ENCODE results near the gene PRLH.

DNA sequence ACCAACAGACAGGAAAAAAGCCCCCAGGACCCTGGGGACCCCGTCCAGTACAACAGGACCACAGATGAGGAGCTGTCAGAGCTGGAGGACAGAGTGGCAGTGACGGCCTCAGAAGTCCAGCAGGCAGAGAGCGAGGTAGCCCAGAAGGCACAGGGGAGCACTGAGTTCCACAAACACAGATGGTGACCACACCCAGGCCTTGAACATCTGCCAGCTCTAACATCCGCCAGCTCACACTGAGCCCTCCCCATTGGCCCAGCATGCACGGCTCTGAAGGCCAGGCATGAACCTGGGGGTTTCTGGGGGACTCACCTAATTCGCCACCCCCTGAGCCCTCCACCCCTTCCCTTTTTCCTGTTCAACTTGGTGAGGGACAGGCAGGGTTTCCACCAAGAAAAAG, 25.6 kb upstream of the PRLH start:
- TF ChIP-seq, protein P1, sequence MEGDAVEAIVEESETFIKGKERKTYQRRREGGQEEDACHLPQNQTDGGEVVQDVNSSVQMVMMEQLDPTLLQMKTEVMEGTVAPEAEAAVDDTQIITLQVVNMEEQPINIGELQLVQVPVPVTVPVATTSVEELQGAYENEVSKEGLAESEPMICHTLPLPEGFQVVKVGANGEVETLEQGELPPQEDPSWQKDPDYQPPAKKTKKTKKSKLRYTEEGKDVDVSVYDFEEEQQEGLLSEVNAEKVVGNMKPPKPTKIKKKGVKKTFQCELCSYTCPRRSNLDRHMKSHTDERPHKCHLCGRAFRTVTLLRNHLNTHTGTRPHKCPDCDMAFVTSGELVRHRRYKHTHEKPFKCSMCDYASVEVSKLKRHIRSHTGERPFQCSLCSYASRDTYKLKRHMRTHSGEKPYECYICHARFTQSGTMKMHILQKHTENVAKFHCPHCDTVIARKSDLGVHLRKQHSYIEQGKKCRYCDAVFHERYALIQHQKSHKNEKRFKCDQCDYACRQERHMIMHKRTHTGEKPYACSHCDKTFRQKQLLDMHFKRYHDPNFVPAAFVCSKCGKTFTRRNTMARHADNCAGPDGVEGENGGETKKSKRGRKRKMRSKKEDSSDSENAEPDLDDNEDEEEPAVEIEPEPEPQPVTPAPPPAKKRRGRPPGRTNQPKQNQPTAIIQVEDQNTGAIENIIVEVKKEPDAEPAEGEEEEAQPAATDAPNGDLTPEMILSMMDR (IDR thresholded peaks at IDR 0.05; ENCODE audit: low read depth, low read length, missing input control): no peak
- no peak for TF ChIP-seq SP1 (IDR thresholded peaks at IDR 0.05)
- TF ChIP-seq YY1 (IDR thresholded peaks at IDR 0.05): no peak
- TF ChIP-seq HNF4G (IDR thresholded peaks at IDR 0.05): no peak
- TF ChIP-seq TAF1 (conservative IDR thresholded peaks at IDR 0.05): no peak
- TF ChIP-seq, protein P2, sequence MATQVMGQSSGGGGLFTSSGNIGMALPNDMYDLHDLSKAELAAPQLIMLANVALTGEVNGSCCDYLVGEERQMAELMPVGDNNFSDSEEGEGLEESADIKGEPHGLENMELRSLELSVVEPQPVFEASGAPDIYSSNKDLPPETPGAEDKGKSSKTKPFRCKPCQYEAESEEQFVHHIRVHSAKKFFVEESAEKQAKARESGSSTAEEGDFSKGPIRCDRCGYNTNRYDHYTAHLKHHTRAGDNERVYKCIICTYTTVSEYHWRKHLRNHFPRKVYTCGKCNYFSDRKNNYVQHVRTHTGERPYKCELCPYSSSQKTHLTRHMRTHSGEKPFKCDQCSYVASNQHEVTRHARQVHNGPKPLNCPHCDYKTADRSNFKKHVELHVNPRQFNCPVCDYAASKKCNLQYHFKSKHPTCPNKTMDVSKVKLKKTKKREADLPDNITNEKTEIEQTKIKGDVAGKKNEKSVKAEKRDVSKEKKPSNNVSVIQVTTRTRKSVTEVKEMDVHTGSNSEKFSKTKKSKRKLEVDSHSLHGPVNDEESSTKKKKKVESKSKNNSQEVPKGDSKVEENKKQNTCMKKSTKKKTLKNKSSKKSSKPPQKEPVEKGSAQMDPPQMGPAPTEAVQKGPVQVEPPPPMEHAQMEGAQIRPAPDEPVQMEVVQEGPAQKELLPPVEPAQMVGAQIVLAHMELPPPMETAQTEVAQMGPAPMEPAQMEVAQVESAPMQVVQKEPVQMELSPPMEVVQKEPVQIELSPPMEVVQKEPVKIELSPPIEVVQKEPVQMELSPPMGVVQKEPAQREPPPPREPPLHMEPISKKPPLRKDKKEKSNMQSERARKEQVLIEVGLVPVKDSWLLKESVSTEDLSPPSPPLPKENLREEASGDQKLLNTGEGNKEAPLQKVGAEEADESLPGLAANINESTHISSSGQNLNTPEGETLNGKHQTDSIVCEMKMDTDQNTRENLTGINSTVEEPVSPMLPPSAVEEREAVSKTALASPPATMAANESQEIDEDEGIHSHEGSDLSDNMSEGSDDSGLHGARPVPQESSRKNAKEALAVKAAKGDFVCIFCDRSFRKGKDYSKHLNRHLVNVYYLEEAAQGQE (IDR thresholded peaks at IDR 0.05): no peak
- TF ChIP-seq, protein P3, sequence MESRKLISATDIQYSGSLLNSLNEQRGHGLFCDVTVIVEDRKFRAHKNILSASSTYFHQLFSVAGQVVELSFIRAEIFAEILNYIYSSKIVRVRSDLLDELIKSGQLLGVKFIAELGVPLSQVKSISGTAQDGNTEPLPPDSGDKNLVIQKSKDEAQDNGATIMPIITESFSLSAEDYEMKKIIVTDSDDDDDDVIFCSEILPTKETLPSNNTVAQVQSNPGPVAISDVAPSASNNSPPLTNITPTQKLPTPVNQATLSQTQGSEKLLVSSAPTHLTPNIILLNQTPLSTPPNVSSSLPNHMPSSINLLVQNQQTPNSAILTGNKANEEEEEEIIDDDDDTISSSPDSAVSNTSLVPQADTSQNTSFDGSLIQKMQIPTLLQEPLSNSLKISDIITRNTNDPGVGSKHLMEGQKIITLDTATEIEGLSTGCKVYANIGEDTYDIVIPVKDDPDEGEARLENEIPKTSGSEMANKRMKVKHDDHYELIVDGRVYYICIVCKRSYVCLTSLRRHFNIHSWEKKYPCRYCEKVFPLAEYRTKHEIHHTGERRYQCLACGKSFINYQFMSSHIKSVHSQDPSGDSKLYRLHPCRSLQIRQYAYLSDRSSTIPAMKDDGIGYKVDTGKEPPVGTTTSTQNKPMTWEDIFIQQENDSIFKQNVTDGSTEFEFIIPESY (IDR thresholded peaks at IDR 0.05): no peak
- no peak for TF ChIP-seq GABPA (IDR thresholded peaks at IDR 0.05 in 1 of 2, conservative IDR thresholded peaks at IDR 0.05 in 1 of 2)
- TF ChIP-seq FOXA1 (IDR thresholded peaks at IDR 0.05): no peak
- TF ChIP-seq, protein P4, sequence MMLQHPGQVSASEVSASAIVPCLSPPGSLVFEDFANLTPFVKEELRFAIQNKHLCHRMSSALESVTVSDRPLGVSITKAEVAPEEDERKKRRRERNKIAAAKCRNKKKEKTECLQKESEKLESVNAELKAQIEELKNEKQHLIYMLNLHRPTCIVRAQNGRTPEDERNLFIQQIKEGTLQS (IDR thresholded peaks at IDR 0.05): no peak
- TF ChIP-seq, protein P5, sequence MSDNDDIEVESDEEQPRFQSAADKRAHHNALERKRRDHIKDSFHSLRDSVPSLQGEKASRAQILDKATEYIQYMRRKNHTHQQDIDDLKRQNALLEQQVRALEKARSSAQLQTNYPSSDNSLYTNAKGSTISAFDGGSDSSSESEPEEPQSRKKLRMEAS (IDR thresholded peaks at IDR 0.05): no peak

Measured in liver (tissue), 3 donors.